HG02970 (cell line): ENCODE measurements around the gene DONSON.

Source experiments
- ATAC-seq: cut with Tn5 transposase; IDR thresholded peaks from one replicate; pipeline ENCODE4 v1.9.1; 2021; ENCODE audit warnings: mild to moderate bottlenecking, moderate library complexity, moderate number of reproducible peaks; ENCODE audit not compliant: unreplicated experiment, low FRiP score

Gene DONSON

GRCh38 chr21:33541756-33542639, 46.5 kb downstream of the DONSON start, which contains the start of gene GART:
TSS of gene GART (minus strand) at chr21:33542117. CDS start at chr21:33539315, 2,802 bp downstream.
- peak; percentile 59 for ATAC-seq

- no peak for ATAC-seq
Measured at GRCh38 chr21:33541105-33541711, 47.3 kb downstream of the DONSON start.

DNA sequence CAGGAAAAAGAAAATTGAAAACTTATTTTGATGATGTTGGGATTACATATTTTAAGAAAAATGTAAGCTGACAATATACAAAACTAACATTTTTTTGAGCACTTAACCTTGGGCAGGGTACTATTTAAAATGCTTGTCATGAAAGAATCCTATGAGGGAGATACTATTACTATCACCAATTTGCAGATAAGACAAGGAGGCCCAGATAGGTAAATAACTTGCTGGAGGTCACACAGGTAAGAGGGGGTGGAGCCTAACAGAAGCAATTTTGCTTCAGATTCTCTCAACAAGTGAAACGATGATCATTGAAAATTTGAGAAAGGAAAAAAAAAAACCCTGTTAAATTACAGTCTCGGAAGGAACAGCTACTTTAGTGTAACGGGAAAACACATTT, 47.8 kb downstream of the DONSON start:
- no peak for ATAC-seq

DNA sequence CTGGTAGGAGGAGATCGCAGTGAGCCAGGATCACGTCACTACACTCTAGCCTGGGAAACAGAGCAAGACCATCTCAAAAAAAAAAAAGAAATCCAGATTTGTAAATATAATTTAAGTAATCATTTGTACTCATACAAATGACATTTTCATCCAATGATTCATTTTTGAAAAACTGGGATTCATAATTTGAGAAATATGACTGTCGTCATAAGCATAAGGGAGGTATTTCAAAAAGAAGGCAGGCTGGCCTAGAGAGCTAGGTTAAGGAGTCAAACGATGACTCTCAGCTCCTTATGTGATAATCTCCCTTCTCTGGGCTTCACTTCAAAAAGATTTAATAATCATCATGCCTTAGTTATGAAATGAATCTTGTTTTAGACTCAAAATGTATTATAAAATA, 48.9 kb downstream of the DONSON start:
- no peak for ATAC-seq

GRCh38 chr21:33537212-33537611, 51.3 kb downstream of the DONSON start:
- no peak for ATAC-seq

DNA sequence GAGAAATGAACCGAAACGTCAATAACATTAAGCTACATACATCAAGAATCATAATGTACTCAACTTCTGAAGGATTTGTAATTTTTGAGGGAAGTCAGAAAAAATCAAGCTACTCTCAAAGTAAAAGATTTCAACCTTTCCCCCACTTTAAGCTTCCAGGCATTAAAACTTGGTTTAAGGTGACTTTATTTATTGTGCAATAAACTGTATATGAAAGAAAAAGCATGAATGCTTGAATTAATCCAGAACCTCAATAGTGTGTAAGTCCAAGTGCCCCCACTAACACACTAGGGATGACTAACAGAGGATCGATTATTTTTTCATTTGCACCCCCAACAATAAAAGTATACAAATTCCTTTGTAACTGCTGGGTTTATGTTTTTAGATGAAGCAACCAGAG, 57.5 kb downstream of the DONSON start:
- ATAC-seq = no peak
